Panc1 (cell line): ENCODE measurements around the gene TSPAN10. TPM values are rescaled to one million over a fixed set of nuclear protein-coding genes. Genes with fewer than 3 reads are reported as not detected.

Source experiments
- ATAC-seq: fragments of 200-7000 bp; cut with Tn5 transposase; 2 replicates; pipeline ENCODE4 v1.9.1; 2020; ENCODE audit warnings: mild to moderate bottlenecking, moderate library complexity
- BruUV-seq: library from RNA; stranded (reverse); fragments of 400-500 nt; replicated peaks from 2 replicates; lab custom pipeline; 2021; lab: Mats Ljungman, UMichigan
- CTCF ChIA-PET: fragments of 300-600 bp; sonication (Branson Sonifier 250); formaldehyde crosslinking; loops from one replicate; lab custom pipeline; 2022; ENCODE audit warnings: antibody characterized with exemption; lab: Charles Lee
- POLR2A ChIA-PET: fragments of 300-600 bp; sonication (Branson Sonifier 250); formaldehyde crosslinking; loops from one replicate; lab custom pipeline; 2022; ENCODE audit warnings: antibody characterized with exemption; lab: Charles Lee
- DNase-seq: peaks from one replicate; pipeline ENCODE4 v3.0.0-alpha.2; 2010; ENCODE audit warnings: low read depth, low spot score
- H3K27ac ChIP-seq: 2 replicates; pipeline ENCODE4 v1.5.1; 2011; ENCODE audit warnings: mild to moderate bottlenecking, low read length, inconsistent platforms
- H3K27me3 ChIP-seq: fragments of 200-500 bp; sonication (Bioruptor generic); 2 replicates; pipeline ENCODE4 v1.6.0; 2014; ENCODE audit warnings: low read length, inconsistent platforms; ENCODE audit not compliant: control insufficient read depth, insufficient read depth
- H3K36me3 ChIP-seq: fragments of 200-500 bp; sonication (Bioruptor generic); 2 replicates; pipeline ENCODE4 v1.5.1; 2014; ENCODE audit warnings: inconsistent platforms, mild to moderate bottlenecking, low read length, moderate library complexity; ENCODE audit not compliant: control insufficient read depth, insufficient read depth
- H3K4me1 ChIP-seq: 2 replicates; pipeline ENCODE4 v1.5.1; 2011; ENCODE audit warnings: inconsistent platforms, mild to moderate bottlenecking, low read length, moderate library complexity; ENCODE audit not compliant: control insufficient read depth, insufficient read depth
- H3K4me3 ChIP-seq, 2 experiments: 2 replicates each; pipeline ENCODE4 v1.5.1; 2011 to 2012; ENCODE audit warnings: low read depth in 2 of 2, low read length in 2 of 2, mild to moderate bottlenecking in 2 of 2, inconsistent platforms in 1 of 2, moderate library complexity in 1 of 2
- H3K9me3 ChIP-seq: fragments of 200-500 bp; sonication (Bioruptor generic); 2 replicates; pipeline ENCODE4 v1.5.1; 2014; ENCODE audit warnings: low read depth, mild to moderate bottlenecking, inconsistent platforms, low read length, moderate library complexity; ENCODE audit not compliant: control insufficient read depth, insufficient read depth
- POLR2AphosphoS5 ChIP-seq: IDR thresholded peaks from 2 replicates; pipeline ENCODE4 v1.6.1; 2012; ENCODE audit warnings: mild to moderate bottlenecking, low read depth, low read length, moderate library complexity
- SIN3A ChIP-seq: IDR thresholded peaks from 2 replicates; pipeline ENCODE4 v1.6.1; 2012; ENCODE audit warnings: low read depth, mild to moderate bottlenecking, low read length, moderate library complexity, borderline replicate concordance; ENCODE audit not compliant: insufficient read depth
- TCF7L2 ChIP-seq: IDR thresholded peaks from 2 replicates; pipeline ENCODE4 v1.6.1; 2011; ENCODE audit warnings: mild to moderate bottlenecking, low read depth, low read length, inconsistent platforms
- in situ Hi-C: cut with HindIII; loops from 2 replicates; pipeline ENCODE4 v1.10.0; 2016; ENCODE audit warnings: low sequenced_read_pairs, low pct_unique_long_range_greater_than_20kb
- intact Hi-C: fragments of 100-400 bp; cut with micrococcal nuclease; formaldehyde crosslinking; loops from one replicate; pipeline ENCODE4 v1.10.0; 2022; ENCODE audit not compliant: unreplicated experiment
- total RNA-seq: library from RNA; stranded (reverse); gene quantifications from one replicate; pipeline ENCODE4 v1.2.1, GENCODE V29; 2021; ENCODE audit not compliant: unreplicated experiment
- TF ChIP-seq, protein P1 (sequence below), 2 experiments: IDR thresholded peaks; 2 replicates each; pipeline ENCODE4 v1.6.1; 2011 to 2012; ENCODE audit warnings: low read depth in 2 of 2, control low read depth in 1 of 2, low read length in 1 of 2, mild to moderate bottlenecking in 1 of 2, moderate library complexity in 1 of 2; ENCODE audit not compliant: insufficient read depth in 1 of 2
- TF ChIP-seq, protein P2 (sequence below): fragments of 450-650 bp; IDR thresholded peaks from 2 replicates; pipeline ENCODE4 v1.5.1; 2017; ENCODE audit warnings: mild to moderate bottlenecking

The TSPAN10 gene
- total RNA-seq, 1 experiment from 2014 or later: 4.8 TPM

DNA sequence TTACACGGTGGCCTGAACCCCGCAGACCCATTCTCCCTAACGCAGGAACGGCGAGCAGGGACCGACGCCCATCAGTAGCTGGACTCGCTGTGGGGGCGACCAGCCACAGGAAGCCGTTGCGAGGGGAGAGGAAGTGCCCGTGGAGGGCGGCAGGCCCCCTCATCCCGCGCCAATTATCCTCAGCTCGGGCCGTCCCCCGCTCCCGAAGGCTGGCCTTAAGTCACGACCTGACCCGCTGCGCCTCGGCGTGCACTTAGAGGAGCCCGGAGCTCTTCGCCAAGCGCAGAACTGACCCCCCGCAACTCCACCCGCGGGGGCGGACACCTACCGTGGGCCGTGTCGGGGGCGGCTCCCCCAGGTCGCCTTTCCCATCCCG, 46.2 kb downstream of the TSPAN10 start:
- no peak for DNase-seq
- ChIA-PET CTCF (interaction anchor here (1.1 kb wide), 1 partner anchor 8 kb away, joined by 3 read pairs; no protein-coding TSS in a partner anchor), POLR2A (interaction anchor here (0.6 to 1.1 kb wide), 4 partner anchors 13 to 121 kb away, joined by 3 to 6 read pairs (median 3); partner anchors contain the start of gene GCGR)
- intact Hi-C loops: no loop called here
- Histone ChIP-seq H3K4me1 (peaks cover 23% of the 10 kb centered on the region), H3K27me3 (no peaks in the 10 kb centered on the region), H3K4me3 (peak overlapping the region; percentile 71 to 78), H3K27ac (peak overlapping the region; percentile 93), H3K36me3 (peaks cover 16% of the 10 kb centered on the region; the same call in 1 of the 2 replicates), H3K9me3 (no peaks in the 10 kb centered on the region)
- TF ChIP-seq SIN3A (no peak), POLR2AphosphoS5 (no peak), TCF7L2 (no peak)
- TF ChIP-seq, protein P1, sequence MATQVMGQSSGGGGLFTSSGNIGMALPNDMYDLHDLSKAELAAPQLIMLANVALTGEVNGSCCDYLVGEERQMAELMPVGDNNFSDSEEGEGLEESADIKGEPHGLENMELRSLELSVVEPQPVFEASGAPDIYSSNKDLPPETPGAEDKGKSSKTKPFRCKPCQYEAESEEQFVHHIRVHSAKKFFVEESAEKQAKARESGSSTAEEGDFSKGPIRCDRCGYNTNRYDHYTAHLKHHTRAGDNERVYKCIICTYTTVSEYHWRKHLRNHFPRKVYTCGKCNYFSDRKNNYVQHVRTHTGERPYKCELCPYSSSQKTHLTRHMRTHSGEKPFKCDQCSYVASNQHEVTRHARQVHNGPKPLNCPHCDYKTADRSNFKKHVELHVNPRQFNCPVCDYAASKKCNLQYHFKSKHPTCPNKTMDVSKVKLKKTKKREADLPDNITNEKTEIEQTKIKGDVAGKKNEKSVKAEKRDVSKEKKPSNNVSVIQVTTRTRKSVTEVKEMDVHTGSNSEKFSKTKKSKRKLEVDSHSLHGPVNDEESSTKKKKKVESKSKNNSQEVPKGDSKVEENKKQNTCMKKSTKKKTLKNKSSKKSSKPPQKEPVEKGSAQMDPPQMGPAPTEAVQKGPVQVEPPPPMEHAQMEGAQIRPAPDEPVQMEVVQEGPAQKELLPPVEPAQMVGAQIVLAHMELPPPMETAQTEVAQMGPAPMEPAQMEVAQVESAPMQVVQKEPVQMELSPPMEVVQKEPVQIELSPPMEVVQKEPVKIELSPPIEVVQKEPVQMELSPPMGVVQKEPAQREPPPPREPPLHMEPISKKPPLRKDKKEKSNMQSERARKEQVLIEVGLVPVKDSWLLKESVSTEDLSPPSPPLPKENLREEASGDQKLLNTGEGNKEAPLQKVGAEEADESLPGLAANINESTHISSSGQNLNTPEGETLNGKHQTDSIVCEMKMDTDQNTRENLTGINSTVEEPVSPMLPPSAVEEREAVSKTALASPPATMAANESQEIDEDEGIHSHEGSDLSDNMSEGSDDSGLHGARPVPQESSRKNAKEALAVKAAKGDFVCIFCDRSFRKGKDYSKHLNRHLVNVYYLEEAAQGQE (IDR thresholded peaks at IDR 0.05; ENCODE audit: insufficient read depth in 1 of 2, low read depth in 2 of 2, low read length in 1 of 2): no peak
- TF ChIP-seq, protein P2, sequence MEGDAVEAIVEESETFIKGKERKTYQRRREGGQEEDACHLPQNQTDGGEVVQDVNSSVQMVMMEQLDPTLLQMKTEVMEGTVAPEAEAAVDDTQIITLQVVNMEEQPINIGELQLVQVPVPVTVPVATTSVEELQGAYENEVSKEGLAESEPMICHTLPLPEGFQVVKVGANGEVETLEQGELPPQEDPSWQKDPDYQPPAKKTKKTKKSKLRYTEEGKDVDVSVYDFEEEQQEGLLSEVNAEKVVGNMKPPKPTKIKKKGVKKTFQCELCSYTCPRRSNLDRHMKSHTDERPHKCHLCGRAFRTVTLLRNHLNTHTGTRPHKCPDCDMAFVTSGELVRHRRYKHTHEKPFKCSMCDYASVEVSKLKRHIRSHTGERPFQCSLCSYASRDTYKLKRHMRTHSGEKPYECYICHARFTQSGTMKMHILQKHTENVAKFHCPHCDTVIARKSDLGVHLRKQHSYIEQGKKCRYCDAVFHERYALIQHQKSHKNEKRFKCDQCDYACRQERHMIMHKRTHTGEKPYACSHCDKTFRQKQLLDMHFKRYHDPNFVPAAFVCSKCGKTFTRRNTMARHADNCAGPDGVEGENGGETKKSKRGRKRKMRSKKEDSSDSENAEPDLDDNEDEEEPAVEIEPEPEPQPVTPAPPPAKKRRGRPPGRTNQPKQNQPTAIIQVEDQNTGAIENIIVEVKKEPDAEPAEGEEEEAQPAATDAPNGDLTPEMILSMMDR: no peak
- no TSS peak for BruUV-seq
- in situ Hi-C loops: no loop called here
- peak; percentile 37 for ATAC-seq

DNA sequence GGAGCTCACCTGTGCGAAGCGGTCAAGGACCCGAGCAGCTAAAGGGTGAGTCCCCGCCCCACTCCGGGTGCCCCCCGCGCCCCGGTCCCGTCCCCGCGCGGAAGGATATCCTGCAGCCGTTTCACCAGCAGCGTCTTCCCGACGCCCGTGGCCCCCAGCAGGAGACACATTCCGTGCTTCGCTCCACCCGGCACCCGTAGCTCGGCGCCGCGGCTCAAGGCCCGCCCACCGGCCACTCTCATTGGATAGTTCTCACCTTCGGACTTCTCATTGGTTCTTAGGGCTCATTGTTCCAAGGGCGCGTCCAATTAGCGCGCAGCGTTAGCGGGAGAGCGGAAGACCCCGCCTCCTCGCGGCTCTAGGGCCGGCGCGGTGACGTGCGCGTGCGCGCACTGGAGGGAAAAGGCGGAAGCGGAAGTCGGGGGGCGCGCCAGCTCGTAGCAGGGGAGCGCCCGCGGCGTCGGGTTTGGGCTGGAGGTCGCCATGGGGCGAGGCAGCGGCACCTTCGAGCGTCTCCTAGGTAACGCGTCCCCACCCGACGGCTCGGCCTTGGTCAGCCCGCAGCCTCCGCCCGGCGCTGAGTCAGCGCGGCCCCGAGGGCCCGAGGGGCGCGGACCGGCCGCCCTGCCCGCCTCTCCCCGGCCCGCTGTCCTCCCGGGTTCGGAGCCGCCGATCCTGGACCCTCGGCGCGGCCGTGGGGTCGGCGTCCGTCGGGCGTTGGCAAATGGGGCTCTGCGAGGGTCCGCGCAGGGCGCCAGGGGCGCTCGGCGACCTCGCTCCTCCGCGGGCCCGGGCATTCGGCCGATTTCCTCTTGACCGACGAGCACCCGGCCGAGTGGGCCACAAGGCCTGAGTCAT, 46.8 kb downstream of the TSPAN10 start, which contains the start of the genes ARL16 and HGS:
Gene ARL16 (minus strand): TSS at position 214 of the 858 bp plus-strand sequence. CDS start 44 bp downstream, at position 170.
Gene HGS (plus strand): TSS at position 428 of the 858 bp plus-strand sequence. CDS start 56 bp downstream, at position 484.
- peak within 1 kb of the TSS; percentile 96 for H3K27ac ChIP-seq
- intact Hi-C loops: no loop called here
- ATAC-seq: peak; percentile 95

More for the DNA sequence above, 46.8 kb downstream of the TSPAN10 start, which contains the start of the genes ARL16 and HGS:
- CTCF ChIA-PET: interaction anchor here (1.1 kb wide), 1 partner anchor 8 kb away, joined by 3 read pairs; no protein-coding TSS in a partner anchor
- in situ Hi-C loops: no loop called here
- no TSS peak for BruUV-seq
- DNase-seq: peak; percentile 92
- no peaks in the 10 kb centered on the region for H3K9me3 ChIP-seq
- POLR2A ChIA-PET: interaction anchor here (0.6 to 1.1 kb wide), 4 partner anchors 12 to 120 kb away, joined by 3 to 6 read pairs (median 3); partner anchors contain the start of gene GCGR
- peaks cover 22% of the 10 kb centered on the region; the same call in 1 of the 2 replicates for H3K36me3 ChIP-seq
- H3K4me1 ChIP-seq: peaks cover 23% of the 10 kb centered on the region
- TF ChIP-seq, protein P2: no peak
- 0 out of 2 replicates have a peak, but pooled peaks have one; percentile 31 for TF ChIP-seq TCF7L2
- TF ChIP-seq, protein P1 (IDR thresholded peaks at IDR 0.05; ENCODE audit: insufficient read depth in 1 of 2, low read depth in 2 of 2, low read length in 1 of 2): no peak
- TF ChIP-seq SIN3A: peak; percentile 88; the same call in 1 of the 2 replicates
- peak; percentile 59; the same call in 1 of the 2 replicates for TF ChIP-seq POLR2AphosphoS5
- peak within 1 kb of the TSS; percentile 71 to 78 for H3K4me3 ChIP-seq
- no peaks in the 10 kb centered on the region for H3K27me3 ChIP-seq
